B cell (primary cell): Measurements from ENCODE around the gene TBCD. TPM values are rescaled to one million over a fixed set of nuclear protein-coding genes. Genes with fewer than 3 reads are reported as not detected.

ENCODE experiments used
- ATAC-seq: fragments of 200-7000 bp; cut with Tn5 transposase; one replicate; pipeline ENCODE4 v1.10.0; 2021; ENCODE audit warnings: low read depth, mild to moderate bottlenecking, moderate number of reproducible peaks, moderate library complexity
- CTCF ChIA-PET: fragments of 350-600 bp; sonication (Branson Sonifier 250); formaldehyde crosslinking; loops from one replicate; lab custom pipeline; 2021; ENCODE audit warnings: antibody characterized with exemption, inconsistent platforms; lab: Charles Lee
- POLR2A ChIA-PET: fragments of 350-600 bp; sonication (Branson Sonifier 250); formaldehyde crosslinking; loops from one replicate; lab custom pipeline; 2021; ENCODE audit warnings: antibody characterized with exemption; lab: Charles Lee
- DNase-seq: peaks from one replicate; pipeline ENCODE4 v3.0.0; 2013
- H2AFZ ChIP-seq: 2 replicates; pipeline ENCODE4 v1.6.1; 2012; ENCODE audit warnings: mild to moderate bottlenecking, low read depth, low read length; ENCODE audit not compliant: insufficient read depth, poor library complexity, severe bottlenecking
- H3K27ac ChIP-seq, 2 donors: 1 replicate in 1 of 2; 2 replicates in 1 of 2; pipeline ENCODE4 v1.5.1; 2012 to 2013; ENCODE audit warnings: low read length in 2 of 2, mild to moderate bottlenecking in 2 of 2, moderate library complexity in 1 of 2
- H3K27me3 ChIP-seq, 4 experiments: fragments of 200-600 bp in 1 of 4; sonication (generic) in 1 of 4; replicated peaks in 1 of 4; 1 replicate in 2 of 4; 2 replicates in 2 of 4; pipeline versions ENCODE4 v1.6.1 to v1.7.0; 2013 to 2016; ENCODE audit warnings: low read length in 3 of 4, mild to moderate bottlenecking in 2 of 4, mixed read lengths in 1 of 4, moderate library complexity in 1 of 4; ENCODE audit not compliant: insufficient read depth in 4 of 4, control insufficient read depth in 3 of 4; ENCODE audit errors: control extremely low read depth in 1 of 4
- H3K36me3 ChIP-seq, 2 experiments: replicated peaks in 1 of 2; 1 replicate in 1 of 2; 2 replicates in 1 of 2; pipeline versions ENCODE4 v1.6.1 to v1.7.1; 2013; ENCODE audit warnings: low read length in 1 of 2; ENCODE audit not compliant: insufficient read depth in 2 of 2, control insufficient read depth in 1 of 2; ENCODE audit errors: control extremely low read depth in 1 of 2, extremely low read depth in 1 of 2
- H3K4me1 ChIP-seq, 2 donors: fragments of 200-600 bp in 1 of 2; sonication (generic) in 1 of 2; 1 replicate in 1 of 2; 2 replicates in 1 of 2; pipeline versions ENCODE4 v1.5.1 to v1.6.1; 2013 to 2017; ENCODE audit warnings: low read length in 2 of 2; ENCODE audit not compliant: control insufficient read depth in 2 of 2, insufficient read depth in 2 of 2
- H3K4me2 ChIP-seq: replicated peaks from 2 replicates; pipeline ENCODE3; 2012; ENCODE audit warnings: mild to moderate bottlenecking, low read depth, low read length; ENCODE audit not compliant: poor library complexity, severe bottlenecking
- H3K4me3 ChIP-seq, 5 experiments: fragments of 200-600 bp in 1 of 5; sonication (generic) in 1 of 5; 1 replicate in 3 of 5; 2 replicates in 2 of 5; pipeline versions ENCODE4 v1.5.1 to v1.7.0; 2011 to 2016; ENCODE audit warnings: low read length in 4 of 5, mild to moderate bottlenecking in 4 of 5, low read depth in 2 of 5, control low read depth in 1 of 5, moderate library complexity in 1 of 5; ENCODE audit not compliant: insufficient read depth in 1 of 5; ENCODE audit errors: control extremely low read depth in 1 of 5, extremely low read depth in 1 of 5
- H3K79me2 ChIP-seq: fragments of 200-600 bp; sonication (generic); one replicate; pipeline ENCODE4 v1.6.0; 2016; ENCODE audit warnings: low read length; ENCODE audit not compliant: control insufficient read depth, insufficient read depth
- H3K9ac ChIP-seq: fragments of 200-600 bp; sonication (generic); 2 replicates; pipeline ENCODE4 v1.6.1; 2017; ENCODE audit warnings: mild to moderate bottlenecking, low read length, moderate library complexity
- H3K9me3 ChIP-seq, 3 donors: one replicate each; pipeline versions ENCODE4 v1.6.1 to v1.7.1; 2013; ENCODE audit warnings: low read length in 2 of 3; ENCODE audit not compliant: control insufficient read depth in 2 of 3, insufficient read depth in 1 of 3; ENCODE audit errors: control extremely low read depth in 1 of 3
- H4K20me1 ChIP-seq: 2 replicates; pipeline ENCODE4 v1.6.0; 2012; ENCODE audit warnings: mild to moderate bottlenecking, low read length; ENCODE audit not compliant: insufficient read depth, control insufficient read depth, poor library complexity, severe bottlenecking
- H3K27ac Mint-ChIP-seq: one replicate; pipeline ENCODE4 v1.8.0; 2021; ENCODE audit warnings: mixed read lengths
- H3K27me3 Mint-ChIP-seq: one replicate; pipeline ENCODE4 v1.8.0; 2021; ENCODE audit warnings: mixed read lengths
- H3K4me1 Mint-ChIP-seq: one replicate; pipeline ENCODE4 v1.8.0; 2021; ENCODE audit warnings: mixed read lengths
- H3K4me3 Mint-ChIP-seq: one replicate; pipeline ENCODE4 v1.8.0; 2021; ENCODE audit warnings: mixed read lengths
- H3K9me3 Mint-ChIP-seq: one replicate; pipeline ENCODE4 v1.8.0; 2022; ENCODE audit warnings: mixed read lengths; ENCODE audit not compliant: insufficient read depth
- EZH2 ChIP-seq: IDR thresholded peaks from 2 replicates; pipeline ENCODE4 v1.6.1; 2012; ENCODE audit warnings: borderline replicate concordance, low read depth, mild to moderate bottlenecking, moderate library complexity, low read length; ENCODE audit not compliant: insufficient read depth, poor library complexity, severe bottlenecking
- WGBS: methylation state at CpG from one replicate; pipeline ENCODE4 v1.1.5; 2013; ENCODE audit warnings: missing lambda C conversion rate; ENCODE audit not compliant: insufficient coverage; 5-methylcytosine and 5-hydroxymethylcytosine counted together
- intact Hi-C: fragments of 100-400 bp; cut with micrococcal nuclease; formaldehyde crosslinking; loops from one replicate; pipeline ENCODE4 v1.10.0; 2022
- polyA plus RNA-seq: library from polyadenylated mRNA; depleted of rRNA; stranded (reverse); fragments of >200 nt; gene quantifications from 2 replicates; pipeline ENCODE4 v1.2.3, GENCODE V29; 2012
- total RNA-seq, 2 donors: library from RNA; stranded (reverse); fragments of 120-200 nt in 1 of 2; gene quantifications; 1 replicate in 1 of 2; 2 replicates in 1 of 2; pipeline versions ENCODE4 v1.2.3 to v1.2.4, GENCODE V29; 2013 to 2022
- TF ChIP-seq, protein P1 (sequence below): fragments of 200-600 bp; IDR thresholded peaks from one replicate; pipeline ENCODE4 v1.8.0; 2022; ENCODE audit warnings: antibody characterized with exemption, mild to moderate bottlenecking

Gene TBCD
- total and polyA plus RNA-seq, 2 donors (not counting 1 experiment from before 2014, with no cell fraction given), result 60.8 to 101 TPM

DNA sequence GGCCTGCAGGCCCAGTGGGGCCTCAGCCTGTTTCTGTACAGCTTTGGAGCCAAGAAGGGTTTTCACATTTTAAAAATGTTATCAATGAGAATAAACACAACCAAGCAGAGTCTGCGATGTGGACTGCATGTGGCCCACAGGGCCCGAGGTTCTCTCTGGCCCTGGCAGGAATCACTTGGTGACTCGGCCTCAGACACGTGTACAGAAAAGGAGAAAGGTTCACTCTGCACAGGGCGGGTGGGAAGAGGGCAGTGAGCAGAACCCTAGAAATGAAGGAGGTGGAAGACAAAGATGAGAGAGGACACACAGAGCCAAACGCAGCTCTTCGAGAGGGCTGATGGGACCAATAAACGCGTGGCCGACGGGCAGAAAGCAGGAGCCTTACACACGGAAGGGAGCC is 99.5 kb downstream of the TBCD start:
- peaks cover 11 to 14% of the 10 kb centered on the region in 2 donors for H3K4me1 ChIP-seq
- 97% methylated on average over 10 of the region's 12 CpGs for WGBS
- no peak overlapping the region for H3K4me3 Mint-ChIP-seq
- no peak overlapping the region for H3K4me2 ChIP-seq
- no peak overlapping the region for H3K9ac ChIP-seq
- no peaks in the 10 kb centered on the region for H3K79me2 ChIP-seq
- H3K4me3 ChIP-seq, result no peak overlapping the region
- no peaks in the 10 kb centered on the region for H4K20me1 ChIP-seq
- ChIA-PET POLR2A (no interaction called here), CTCF (interaction anchor here (0.8 kb wide), 1 partner anchor 31 kb away, joined by 3 read pairs; no protein-coding TSS in a partner anchor)
- peaks cover 4% of the 10 kb centered on the region for H3K27me3 Mint-ChIP-seq
- H3K9me3 ChIP-seq, result no peaks in the 10 kb centered on the region
- no peak overlapping the region for H3K27ac Mint-ChIP-seq
- intact Hi-C loops, result no loop called here
- TF ChIP-seq, protein P1, sequence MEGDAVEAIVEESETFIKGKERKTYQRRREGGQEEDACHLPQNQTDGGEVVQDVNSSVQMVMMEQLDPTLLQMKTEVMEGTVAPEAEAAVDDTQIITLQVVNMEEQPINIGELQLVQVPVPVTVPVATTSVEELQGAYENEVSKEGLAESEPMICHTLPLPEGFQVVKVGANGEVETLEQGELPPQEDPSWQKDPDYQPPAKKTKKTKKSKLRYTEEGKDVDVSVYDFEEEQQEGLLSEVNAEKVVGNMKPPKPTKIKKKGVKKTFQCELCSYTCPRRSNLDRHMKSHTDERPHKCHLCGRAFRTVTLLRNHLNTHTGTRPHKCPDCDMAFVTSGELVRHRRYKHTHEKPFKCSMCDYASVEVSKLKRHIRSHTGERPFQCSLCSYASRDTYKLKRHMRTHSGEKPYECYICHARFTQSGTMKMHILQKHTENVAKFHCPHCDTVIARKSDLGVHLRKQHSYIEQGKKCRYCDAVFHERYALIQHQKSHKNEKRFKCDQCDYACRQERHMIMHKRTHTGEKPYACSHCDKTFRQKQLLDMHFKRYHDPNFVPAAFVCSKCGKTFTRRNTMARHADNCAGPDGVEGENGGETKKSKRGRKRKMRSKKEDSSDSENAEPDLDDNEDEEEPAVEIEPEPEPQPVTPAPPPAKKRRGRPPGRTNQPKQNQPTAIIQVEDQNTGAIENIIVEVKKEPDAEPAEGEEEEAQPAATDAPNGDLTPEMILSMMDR, result no peak
- no peak for ATAC-seq
- no peaks in the 10 kb centered on the region for H3K9me3 Mint-ChIP-seq
- H3K36me3 ChIP-seq, result no peaks in the 10 kb centered on the region
- no peak overlapping the region for H3K27ac ChIP-seq
- H3K4me1 Mint-ChIP-seq, result peaks cover 10% of the 10 kb centered on the region
- no peaks in the 10 kb centered on the region for H3K27me3 ChIP-seq
- no peak overlapping the region for H2AFZ ChIP-seq
- DNase-seq, result no peak

DNA sequence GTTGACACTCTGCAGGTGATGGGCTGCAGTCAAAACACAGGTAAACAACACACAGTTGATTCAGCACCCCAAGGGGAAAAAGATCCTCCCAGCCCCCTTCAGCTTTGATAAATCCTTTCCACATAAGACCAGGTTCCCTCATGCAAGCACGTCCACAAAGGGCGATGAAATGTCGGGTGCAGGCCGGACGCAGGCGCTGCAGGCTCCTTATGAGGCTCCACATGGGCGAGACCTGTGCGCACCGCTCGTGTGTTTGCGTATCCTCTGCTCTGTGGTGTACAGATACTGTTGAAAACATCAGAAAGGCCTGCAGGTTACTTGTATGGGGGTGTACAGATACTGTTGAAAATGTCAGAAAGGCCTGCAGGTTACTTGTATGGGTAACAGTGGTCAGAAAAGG is 102.4 kb downstream of the TBCD start:
- ChIA-PET CTCF (interaction anchor here (1.3 to 1.8 kb wide), 3 partner anchors 10 to 72 kb away, joined by 4 to 6 read pairs (median 4); no protein-coding TSS in a partner anchor), POLR2A (no interaction called here)
- Histone ChIP-seq H3K36me3 (no peaks in the 10 kb centered on the region), H3K27ac (no peak overlapping the region), H3K4me1 (peaks cover 15 to 19% of the 10 kb centered on the region in 2 donors), H3K79me2 (no peaks in the 10 kb centered on the region), H3K4me3 (no peak overlapping the region), H3K9ac (no peak overlapping the region), H4K20me1 (no peaks in the 10 kb centered on the region), H3K9me3 (no peaks in the 10 kb centered on the region), H2AFZ (no peak overlapping the region), H3K27me3 (no peaks in the 10 kb centered on the region), H3K4me2 (no peak overlapping the region)
- peaks cover 9% of the 10 kb centered on the region for H3K4me1 Mint-ChIP-seq
- H3K9me3 Mint-ChIP-seq, result no peaks in the 10 kb centered on the region
- TF ChIP-seq, protein P1, result no peak
- TF ChIP-seq EZH2, result no peak
- DNase-seq (no peak), ATAC-seq (no peak)
- H3K27me3 Mint-ChIP-seq, result peaks cover 3% of the 10 kb centered on the region
- over 99% methylated on average over 11 of the region's 11 CpGs for WGBS
- intact Hi-C loops, result no loop called here
- H3K27ac Mint-ChIP-seq, result no peak overlapping the region
- H3K4me3 Mint-ChIP-seq, result no peak overlapping the region
